ENCODE measurements around the gene TMEM238L. TPM values are rescaled to one million over a fixed set of nuclear protein-coding genes. Genes with fewer than 3 reads are reported as not detected.

The TMEM238L gene
- total RNA-seq, 1 donor from 2014 or later: not detected

- TF ChIP-seq EZH2phosphoT487 (IDR thresholded peaks at IDR 0.05) (no peak), EZH2 (IDR thresholded peaks at IDR 0.05) (no peak), CTCF (IDR thresholded peaks at IDR 0.05) (no peak)
- Histone ChIP-seq H3K4me2 (no peak overlapping the region), H3K27me3 (no peaks in the 10 kb centered on the region), H3K4me3 (no peak overlapping the region), H4K20me1 (ENCODE audit: low read depth) (no peaks in the 10 kb centered on the region), H3K79me2 (ENCODE audit: low read depth) (no peaks in the 10 kb centered on the region), H3F3A (ENCODE audit: low read depth) (no peaks in the 10 kb centered on the region), H3K36me3 (no peaks in the 10 kb centered on the region), H3K4me1 (peaks cover 3% of the 10 kb centered on the region), H3K9ac (no peak overlapping the region), H3K27ac (no peak overlapping the region), H2AFZ (replicated peaks) (no peak overlapping the region), H3K9me3 (ENCODE audit: low read depth) (no peaks in the 10 kb centered on the region)
- H3K4me1 Mint-ChIP-seq: peaks cover 4% of the 10 kb centered on the region
- H3K4me3 Mint-ChIP-seq: no peak overlapping the region
- no peak overlapping the region for H3K27ac Mint-ChIP-seq
- H3K27me3 Mint-ChIP-seq (ENCODE audit: insufficient read depth, low read depth): no peaks in the 10 kb centered on the region
- DNase-seq (ENCODE audit: low spot score): no peak
- H3K9me3 Mint-ChIP-seq: peaks cover 4% of the 10 kb centered on the region
- no peaks in the 10 kb centered on the region for H3K36me3 Mint-ChIP-seq
Measured at GRCh38 chr17:10824874-10825273, 21.0 kb upstream of the TMEM238L start.

DNA sequence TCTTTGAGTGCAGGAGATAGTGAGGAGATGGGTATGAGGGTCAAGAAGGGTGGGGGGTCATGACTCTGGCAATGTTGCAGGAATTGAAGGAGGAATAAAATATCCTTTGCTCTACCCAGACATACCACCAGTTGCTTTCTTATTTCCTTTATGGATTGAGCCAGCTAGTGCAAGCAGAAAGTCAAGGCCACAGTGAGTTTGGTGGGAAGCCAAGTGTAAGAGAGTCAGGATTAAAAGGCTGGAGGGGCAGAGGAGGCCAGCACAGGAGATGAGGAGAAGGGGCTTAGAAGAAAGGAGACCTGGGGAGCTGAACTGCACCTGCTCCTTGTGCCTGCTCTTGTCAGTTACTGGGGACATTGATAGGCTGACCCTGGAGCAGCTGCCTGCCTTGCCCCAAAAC is 17.9 kb upstream of the TMEM238L start:
- Histone ChIP-seq H2AFZ (replicated peaks) (no peak overlapping the region), H3K36me3 (no peaks in the 10 kb centered on the region), H3K4me1 (peaks cover 3% of the 10 kb centered on the region), H4K20me1 (ENCODE audit: low read depth) (no peaks in the 10 kb centered on the region), H3K9ac (no peak overlapping the region), H3F3A (ENCODE audit: low read depth) (no peaks in the 10 kb centered on the region), H3K4me3 (no peak overlapping the region), H3K27ac (no peak overlapping the region), H3K79me2 (ENCODE audit: low read depth) (no peaks in the 10 kb centered on the region), H3K27me3 (no peaks in the 10 kb centered on the region), H3K4me2 (no peak overlapping the region), H3K9me3 (ENCODE audit: low read depth) (no peaks in the 10 kb centered on the region)
- peaks cover 4% of the 10 kb centered on the region for H3K9me3 Mint-ChIP-seq
- no peak for TF ChIP-seq EZH2 (IDR thresholded peaks at IDR 0.05)
- no peak for TF ChIP-seq CTCF (IDR thresholded peaks at IDR 0.05)
- peaks cover 2% of the 10 kb centered on the region for H3K27me3 Mint-ChIP-seq (ENCODE audit: insufficient read depth, low read depth)
- H3K27ac Mint-ChIP-seq: no peak overlapping the region
- no peak for DNase-seq (ENCODE audit: low spot score)
- peaks cover 6% of the 10 kb centered on the region for H3K4me1 Mint-ChIP-seq
- H3K36me3 Mint-ChIP-seq: no peaks in the 10 kb centered on the region
- H3K4me3 Mint-ChIP-seq: no peak overlapping the region

- Histone ChIP-seq H3K9me3 (ENCODE audit: low read depth) (no peaks in the 10 kb centered on the region), H3K27ac (no peak overlapping the region), H3K4me1 (peaks cover 3% of the 10 kb centered on the region), H3F3A (ENCODE audit: low read depth) (no peaks in the 10 kb centered on the region), H3K36me3 (no peaks in the 10 kb centered on the region), H4K20me1 (ENCODE audit: low read depth) (no peaks in the 10 kb centered on the region), H3K27me3 (no peaks in the 10 kb centered on the region), H3K4me3 (no peak overlapping the region), H2AFZ (replicated peaks) (no peak overlapping the region), H3K4me2 (no peak overlapping the region), H3K79me2 (ENCODE audit: low read depth) (no peaks in the 10 kb centered on the region), H3K9ac (no peak overlapping the region)
- H3K27ac Mint-ChIP-seq: no peak overlapping the region
- peaks cover 4% of the 10 kb centered on the region for H3K9me3 Mint-ChIP-seq
- no peak for DNase-seq (ENCODE audit: low spot score)
- TF ChIP-seq EZH2phosphoT487 (IDR thresholded peaks at IDR 0.05): no peak
- no peak for TF ChIP-seq CTCF (IDR thresholded peaks at IDR 0.05)
- no peak for TF ChIP-seq EZH2 (IDR thresholded peaks at IDR 0.05)
- H3K27me3 Mint-ChIP-seq (ENCODE audit: insufficient read depth, low read depth): peaks cover 2% of the 10 kb centered on the region
- no peaks in the 10 kb centered on the region for H3K36me3 Mint-ChIP-seq
- H3K4me3 Mint-ChIP-seq: no peak overlapping the region
- peaks cover 6% of the 10 kb centered on the region for H3K4me1 Mint-ChIP-seq
Measured at GRCh38 chr17:10821054-10821453, 17.2 kb upstream of the TMEM238L start.

Data from neural progenitor cell (in vitro differentiated cells).